Measurements from ENCODE around the gene AP5S1. TPM values are rescaled to one million over a fixed set of nuclear protein-coding genes. Genes with fewer than 3 reads are reported as not detected.

AP5S1 gene
- total RNA-seq, 4 donors from 2014 or later = 9.4 to 20.7 (median 14.9) TPM

- Histone ChIP-seq H3K4me3 (no peak overlapping the region), H3K36me3 (peaks cover 0 to 22% (median 0%) of the 10 kb centered on the region in 3 donors), H3K9me3 (no peaks in the 10 kb centered on the region), H3K4me1 (peaks cover 0 to 71% (median 31%) of the 10 kb centered on the region in 4 donors), H3K27me3 (no peaks in the 10 kb centered on the region), H3K27ac (peak overlapping the region in 2 of 4 donors; percentile 48 to 54)
- whole genome bisulfite sequencing, 2 donors = 47 to 63% methylated on average over 10 of the region's 10 CpGs
- TF ChIP-seq, protein P1, sequence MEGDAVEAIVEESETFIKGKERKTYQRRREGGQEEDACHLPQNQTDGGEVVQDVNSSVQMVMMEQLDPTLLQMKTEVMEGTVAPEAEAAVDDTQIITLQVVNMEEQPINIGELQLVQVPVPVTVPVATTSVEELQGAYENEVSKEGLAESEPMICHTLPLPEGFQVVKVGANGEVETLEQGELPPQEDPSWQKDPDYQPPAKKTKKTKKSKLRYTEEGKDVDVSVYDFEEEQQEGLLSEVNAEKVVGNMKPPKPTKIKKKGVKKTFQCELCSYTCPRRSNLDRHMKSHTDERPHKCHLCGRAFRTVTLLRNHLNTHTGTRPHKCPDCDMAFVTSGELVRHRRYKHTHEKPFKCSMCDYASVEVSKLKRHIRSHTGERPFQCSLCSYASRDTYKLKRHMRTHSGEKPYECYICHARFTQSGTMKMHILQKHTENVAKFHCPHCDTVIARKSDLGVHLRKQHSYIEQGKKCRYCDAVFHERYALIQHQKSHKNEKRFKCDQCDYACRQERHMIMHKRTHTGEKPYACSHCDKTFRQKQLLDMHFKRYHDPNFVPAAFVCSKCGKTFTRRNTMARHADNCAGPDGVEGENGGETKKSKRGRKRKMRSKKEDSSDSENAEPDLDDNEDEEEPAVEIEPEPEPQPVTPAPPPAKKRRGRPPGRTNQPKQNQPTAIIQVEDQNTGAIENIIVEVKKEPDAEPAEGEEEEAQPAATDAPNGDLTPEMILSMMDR (IDR thresholded peaks at IDR 0.05) = no peak
- TF ChIP-seq POLR2A (IDR thresholded peaks at IDR 0.05) (no peak), EP300 (IDR thresholded peaks at IDR 0.05) (no peak)
- no peak for DNase-seq (ENCODE audit: low spot score in 2 of 2)
Observed at GRCh38 chr20:3783511-3784195, 36.7 kb upstream of the AP5S1 start.

DNA sequence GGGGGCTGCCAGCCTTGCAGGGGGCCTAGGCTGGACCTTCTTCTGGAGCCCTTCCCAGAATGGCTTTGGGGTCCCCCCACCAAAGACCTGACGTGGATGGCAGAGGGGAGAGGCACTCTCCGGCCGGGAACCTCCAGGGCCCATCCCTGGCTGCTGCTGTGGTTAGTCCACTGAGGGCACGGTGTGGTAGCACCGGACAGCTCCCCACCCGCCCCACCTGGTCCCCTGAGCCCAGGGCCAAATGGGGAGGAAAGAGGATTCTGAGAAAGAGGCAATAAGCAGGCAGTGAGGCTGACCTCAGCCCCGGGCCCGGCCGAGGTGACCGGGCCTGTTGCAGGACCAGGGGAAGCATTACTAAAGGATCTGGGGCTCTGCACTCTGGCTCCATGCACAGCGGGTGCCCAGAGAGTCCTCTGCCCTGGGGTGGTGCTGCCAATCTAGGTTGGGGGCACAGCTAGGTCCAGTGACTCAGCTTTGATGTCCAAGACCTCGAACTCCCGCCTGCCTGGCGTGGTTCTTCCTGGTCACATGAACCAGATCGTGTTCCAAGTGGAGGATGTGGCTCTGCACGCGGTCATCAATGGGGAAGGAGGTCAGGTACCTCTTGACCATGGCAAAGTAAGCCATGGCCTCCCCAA lies 36.0 kb upstream of the AP5S1 start:
- no peak for DNase-seq (ENCODE audit: low spot score in 2 of 2)
- Histone ChIP-seq H3K9me3 (no peaks in the 10 kb centered on the region), H3K4me3 (peak overlapping the region in 1 of 4 donors; percentile 68), H3K27ac (peak overlapping the region in 2 of 4 donors; percentile 48 to 54), H3K36me3 (peaks cover 0 to 22% (median 0%) of the 10 kb centered on the region in 3 donors), H3K4me1 (peaks cover 0 to 73% (median 30%) of the 10 kb centered on the region in 4 donors), H3K27me3 (no peaks in the 10 kb centered on the region)
- TF ChIP-seq EP300 (IDR thresholded peaks at IDR 0.05) = no peak
- no peak for TF ChIP-seq POLR2A (IDR thresholded peaks at IDR 0.05)
- TF ChIP-seq, protein P1 (IDR thresholded peaks at IDR 0.05) = no peak
- 65 to 83% methylated on average over 10 to 16 of the region's 17 CpGs for WGBS, 2 donors

GRCh38 chr20:3784863-3785239 lies 35.5 kb upstream of the AP5S1 start:
- Histone ChIP-seq H3K36me3 (peaks cover 0 to 22% (median 0%) of the 10 kb centered on the region in 3 donors), H3K27ac (peak overlapping the region in 2 of 4 donors; percentile 54 to 87), H3K27me3 (no peaks in the 10 kb centered on the region), H3K4me3 (peak overlapping the region in 2 of 4 donors; percentile 68 to 71), H3K4me1 (peaks cover 0 to 73% (median 30%) of the 10 kb centered on the region in 4 donors), H3K9me3 (no peaks in the 10 kb centered on the region)
- no peak for DNase-seq (ENCODE audit: low spot score in 2 of 2)
- TF ChIP-seq EP300 (IDR thresholded peaks at IDR 0.05) (no peak), POLR2A (IDR thresholded peaks at IDR 0.05) (no peak)
- TF ChIP-seq, protein P1 (IDR thresholded peaks at IDR 0.05) = no peak
- WGBS, 2 donors = 82 to 85% methylated on average over 6 of the region's 6 CpGs

GRCh38 chr20:3785240-3786125 lies 34.9 kb upstream of the AP5S1 start:
- Histone ChIP-seq H3K4me3 (peak overlapping the region; percentile 53 to 71 (median 62)), H3K27ac (peak overlapping the region; percentile 68 to 87 (median 82)), H3K36me3 (peaks cover 0 to 22% (median 0%) of the 10 kb centered on the region in 3 donors), H3K9me3 (no peaks in the 10 kb centered on the region), H3K4me1 (peaks cover 0 to 72% (median 30%) of the 10 kb centered on the region in 4 donors), H3K27me3 (no peaks in the 10 kb centered on the region)
- TF ChIP-seq, protein P1 (IDR thresholded peaks at IDR 0.05) = no peak
- TF ChIP-seq EP300 (IDR thresholded peaks at IDR 0.05) (no peak), POLR2A (IDR thresholded peaks at IDR 0.05) (no peak)
- no peak for DNase-seq (ENCODE audit: low spot score in 2 of 2)
- WGBS, 2 donors = 36 to 74% methylated on average over 10 to 11 of the region's 79 CpGs
